Loucy (cell line): ENCODE measurements around the gene TNFSF9.

ENCODE experiments used
- EZH2phosphoT487 ChIP-seq: fragments of 200-600 bp; IDR thresholded peaks from 2 replicates; pipeline ENCODE4 v1.6.1; 2018; ENCODE audit warnings: antibody characterized with exemption, mild to moderate bottlenecking, moderate library complexity, borderline replicate concordance
- TF ChIP-seq, protein P1 (sequence below): fragments of 200-600 bp; sonication (generic); conservative IDR thresholded peaks from 2 replicates; pipeline ENCODE4 v1.5.1; 2014; ENCODE audit warnings: mild to moderate bottlenecking, antibody characterized with exemption, low read length

GRCh38 chr19:6533000-6533328 lies 2.1 kb downstream of the TNFSF9 start:
- TF ChIP-seq EZH2phosphoT487 = no peak
- TF ChIP-seq, protein P1, sequence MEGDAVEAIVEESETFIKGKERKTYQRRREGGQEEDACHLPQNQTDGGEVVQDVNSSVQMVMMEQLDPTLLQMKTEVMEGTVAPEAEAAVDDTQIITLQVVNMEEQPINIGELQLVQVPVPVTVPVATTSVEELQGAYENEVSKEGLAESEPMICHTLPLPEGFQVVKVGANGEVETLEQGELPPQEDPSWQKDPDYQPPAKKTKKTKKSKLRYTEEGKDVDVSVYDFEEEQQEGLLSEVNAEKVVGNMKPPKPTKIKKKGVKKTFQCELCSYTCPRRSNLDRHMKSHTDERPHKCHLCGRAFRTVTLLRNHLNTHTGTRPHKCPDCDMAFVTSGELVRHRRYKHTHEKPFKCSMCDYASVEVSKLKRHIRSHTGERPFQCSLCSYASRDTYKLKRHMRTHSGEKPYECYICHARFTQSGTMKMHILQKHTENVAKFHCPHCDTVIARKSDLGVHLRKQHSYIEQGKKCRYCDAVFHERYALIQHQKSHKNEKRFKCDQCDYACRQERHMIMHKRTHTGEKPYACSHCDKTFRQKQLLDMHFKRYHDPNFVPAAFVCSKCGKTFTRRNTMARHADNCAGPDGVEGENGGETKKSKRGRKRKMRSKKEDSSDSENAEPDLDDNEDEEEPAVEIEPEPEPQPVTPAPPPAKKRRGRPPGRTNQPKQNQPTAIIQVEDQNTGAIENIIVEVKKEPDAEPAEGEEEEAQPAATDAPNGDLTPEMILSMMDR = no peak
